NCI-H2196 treated with DMSO at 0.1 percent for 48 hours (cell line): ENCODE data around the gene VPS29.
"Not testable (repeated sequence)": the region's sequence is repeated elsewhere in the genome, so short reads cannot be mapped to it uniquely, and the experiment has no call there.

Experiments
- DNase-seq: peaks from one replicate; lab custom pipeline; 2025; ENCODE audit not compliant: unreplicated experiment; lab: John Stamatoyannopoulos, UW

Gene VPS29

DNA sequence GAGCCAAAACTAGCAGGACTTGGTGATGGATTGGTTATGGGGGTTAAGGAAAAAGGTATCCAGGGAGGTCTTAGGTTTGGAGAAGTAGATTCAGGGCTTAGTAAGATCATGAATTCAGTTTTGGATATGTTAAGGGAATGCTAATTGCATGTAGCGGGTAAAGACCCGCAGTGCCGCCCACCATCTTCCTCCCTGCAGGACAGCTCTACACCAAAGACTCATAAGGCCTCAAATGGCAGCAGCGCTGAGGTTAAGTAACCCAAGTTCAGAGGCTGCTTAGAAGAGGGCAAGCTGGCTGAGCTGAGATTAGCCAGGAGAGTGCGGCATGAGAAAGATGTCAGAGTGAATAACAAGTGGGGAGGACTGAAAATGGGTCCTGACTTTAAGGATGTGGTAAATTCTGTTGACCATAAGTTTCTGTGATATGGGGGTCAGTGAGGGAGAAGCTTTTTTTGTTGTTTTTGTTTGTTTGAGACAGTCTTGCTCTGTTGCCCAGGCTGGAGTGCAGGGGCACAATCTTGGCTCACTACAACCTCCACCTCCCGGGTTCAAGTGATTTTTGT, 26.4 kb upstream of the VPS29 start:
- no peak for DNase-seq

DNA sequence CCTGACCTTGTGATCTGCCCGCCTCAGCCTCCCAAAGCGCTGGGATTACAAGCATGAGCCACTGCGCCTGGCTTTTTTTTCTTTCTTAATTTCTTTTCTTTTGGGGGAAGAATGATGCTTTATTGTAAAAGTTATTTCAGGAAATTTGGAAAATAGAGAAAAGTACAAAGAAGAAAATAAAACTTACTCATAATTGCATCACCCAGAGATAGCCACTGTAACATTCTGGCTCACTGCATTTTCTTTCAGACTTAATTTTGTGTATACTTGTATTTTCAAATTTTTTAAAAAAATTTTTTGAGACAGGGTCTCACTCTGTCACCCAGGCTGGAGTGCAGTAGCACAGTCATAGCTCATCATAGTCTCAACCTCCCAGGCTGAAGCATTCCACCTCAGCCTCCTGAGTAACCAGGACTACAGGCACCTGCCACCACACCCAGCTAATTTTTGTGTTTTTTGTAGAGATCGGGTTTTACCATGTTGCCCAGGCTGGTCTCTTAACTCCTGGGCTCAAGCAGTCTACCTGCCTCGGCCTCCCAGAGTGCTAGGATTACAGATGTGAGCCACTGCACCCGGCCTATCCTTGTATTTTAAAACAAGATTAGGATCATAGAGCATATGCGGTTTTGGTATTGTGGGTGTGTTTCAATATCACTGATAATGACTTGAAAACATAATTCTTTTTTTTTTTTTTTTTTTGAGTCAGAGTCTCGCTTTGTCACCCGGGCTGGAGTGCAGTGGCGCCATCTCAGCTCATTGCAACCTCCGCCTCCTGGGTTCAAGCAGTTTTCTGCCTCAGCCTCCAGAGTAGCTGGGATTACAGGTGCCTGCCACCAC, 19.2 kb upstream of the VPS29 start:
- DNase-seq, result not testable (repeated sequence)

DNA sequence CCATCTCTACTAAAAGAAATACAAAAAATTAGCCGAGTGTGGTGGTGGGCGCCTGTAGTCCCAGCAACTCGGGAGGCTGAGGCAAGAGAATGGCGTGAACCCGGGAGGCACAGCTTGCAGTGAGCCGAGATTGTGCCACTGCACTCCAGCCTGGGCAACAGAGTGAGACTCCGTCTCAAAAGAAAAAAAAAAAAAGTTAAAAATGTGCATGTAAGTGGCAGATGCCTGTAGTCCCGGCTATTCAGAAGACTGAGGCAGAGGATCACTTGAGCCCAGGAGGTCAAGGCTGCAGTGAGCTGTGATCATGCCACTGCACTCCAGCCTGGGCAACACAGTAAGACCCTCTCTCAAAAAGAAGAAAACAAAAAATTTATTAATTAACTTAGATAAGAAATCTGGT, 16.1 kb upstream of the VPS29 start:
- not testable (repeated sequence) for DNase-seq

DNA sequence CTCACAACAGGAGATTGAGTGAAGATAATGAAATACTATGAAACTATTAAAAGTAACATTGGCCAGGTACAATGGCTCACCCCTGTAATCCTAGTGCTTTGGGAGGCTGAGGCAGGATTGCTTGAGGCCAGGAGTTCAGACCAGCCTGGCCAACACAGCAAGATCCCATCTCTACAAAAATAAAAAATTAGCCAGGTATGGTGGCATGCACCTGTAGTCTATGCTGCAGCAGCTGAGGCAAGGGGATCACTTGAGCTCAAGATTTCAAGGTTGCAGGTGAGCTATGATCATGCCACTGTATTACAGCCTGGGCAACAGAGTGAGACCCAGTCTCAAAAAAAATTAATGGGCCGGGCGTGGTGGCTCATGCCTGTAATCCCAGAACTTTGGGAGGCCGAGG, 15.1 kb upstream of the VPS29 start:
- DNase-seq, result no peak

DNA sequence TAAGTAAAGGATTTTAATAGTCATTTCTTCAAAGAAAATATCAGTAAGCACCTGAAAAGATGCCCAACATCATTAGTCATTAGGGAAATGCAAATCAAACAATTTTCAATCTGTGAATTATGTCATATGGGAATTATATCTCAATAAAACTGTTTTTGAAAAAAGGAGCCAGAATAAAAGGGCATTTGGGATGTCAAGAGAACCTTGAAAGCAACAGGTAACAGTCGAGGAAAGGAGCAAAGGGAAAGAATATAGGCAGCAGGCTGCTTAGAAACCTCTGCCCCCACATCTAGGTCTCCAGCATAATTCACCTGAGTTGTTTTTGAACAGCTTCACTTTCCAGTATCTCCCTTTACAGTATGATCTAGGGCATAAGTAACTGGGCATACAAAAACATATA, 12.5 kb upstream of the VPS29 start:
- DNase-seq, result no peak

DNA sequence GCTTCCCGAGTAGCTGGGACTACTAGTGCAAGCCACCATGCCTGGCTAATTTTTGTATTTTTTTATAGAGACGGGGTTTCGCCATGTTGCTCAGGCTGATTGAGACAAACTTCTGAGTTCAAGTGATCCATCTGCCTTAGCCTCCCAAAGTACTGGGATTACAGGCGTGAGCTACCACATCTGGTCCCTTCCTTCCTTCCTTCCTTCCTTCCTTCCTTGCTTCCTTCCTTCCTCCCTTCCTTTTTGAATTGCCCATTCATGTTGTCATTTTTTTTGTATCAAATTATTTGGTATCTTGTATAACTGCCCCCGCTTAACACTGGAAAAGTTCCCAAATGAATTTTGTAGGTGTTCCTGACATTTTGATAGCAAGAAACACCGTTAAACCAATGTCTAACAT, 11.9 kb upstream of the VPS29 start:
- DNase-seq, result no peak

DNA sequence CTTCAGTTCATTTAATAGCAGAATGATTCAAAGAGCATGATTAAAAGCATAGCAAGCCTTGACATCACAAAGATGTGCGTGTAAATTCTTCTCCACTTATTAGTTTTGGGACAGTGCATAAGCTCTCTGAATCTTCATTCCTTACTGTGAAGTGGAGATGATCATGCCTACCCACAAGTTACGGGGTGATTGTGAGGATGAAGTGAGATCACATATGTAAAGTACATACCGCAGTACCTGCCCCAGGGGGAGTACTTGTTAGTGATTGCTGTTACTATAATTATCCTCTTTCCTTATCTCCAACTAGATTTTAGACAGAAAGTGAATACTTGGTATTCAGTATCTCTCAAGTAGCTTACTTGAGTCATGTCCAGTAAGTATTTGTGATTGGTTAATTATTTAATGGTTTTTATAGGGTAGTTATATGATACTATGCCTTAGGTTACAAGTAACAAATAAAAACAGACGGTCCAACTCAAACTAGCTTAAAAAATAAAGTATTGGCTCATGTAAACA, 6.2 kb upstream of the VPS29 start:
- no peak for DNase-seq

DNA sequence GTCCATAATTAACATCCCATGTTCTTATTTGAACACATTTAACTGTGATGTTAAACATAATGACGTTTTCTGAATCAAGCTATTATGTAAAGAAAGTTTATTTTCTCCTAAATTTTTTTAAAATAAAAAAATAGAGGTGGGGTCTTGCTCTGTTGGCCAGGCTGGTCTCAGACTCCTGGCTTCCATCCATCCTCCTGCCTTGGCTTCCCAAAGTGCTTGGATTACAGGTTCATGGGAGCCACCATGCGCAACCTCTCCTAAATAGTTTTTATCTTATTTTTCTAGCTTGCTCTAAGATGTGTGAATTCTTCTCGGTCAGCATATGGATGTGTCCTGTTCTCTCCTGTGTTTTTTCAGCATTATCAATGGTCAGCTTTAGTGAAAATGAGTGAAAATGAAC, 3.4 kb upstream of the VPS29 start:
- DNase-seq, result no peak

DNA sequence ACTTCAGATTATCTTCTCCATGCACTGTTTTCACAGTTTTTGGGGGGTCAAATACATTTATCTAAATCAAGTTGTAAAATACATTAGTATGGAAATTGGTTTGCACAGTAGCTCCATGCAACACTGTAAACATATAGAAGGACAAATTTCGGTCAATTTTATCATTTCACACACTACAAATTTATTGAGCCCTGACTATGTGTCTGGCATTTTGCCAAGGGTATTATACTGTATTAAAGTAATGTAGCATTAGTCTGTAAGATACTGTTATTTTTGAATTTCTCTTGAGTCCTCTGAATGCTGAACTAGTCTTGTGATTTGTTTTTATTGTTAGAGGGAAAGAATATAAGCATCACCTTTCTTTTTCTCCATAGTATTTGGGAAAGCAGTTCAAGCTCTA, 1.5 kb upstream of the VPS29 start:
- no peak for DNase-seq

DNA sequence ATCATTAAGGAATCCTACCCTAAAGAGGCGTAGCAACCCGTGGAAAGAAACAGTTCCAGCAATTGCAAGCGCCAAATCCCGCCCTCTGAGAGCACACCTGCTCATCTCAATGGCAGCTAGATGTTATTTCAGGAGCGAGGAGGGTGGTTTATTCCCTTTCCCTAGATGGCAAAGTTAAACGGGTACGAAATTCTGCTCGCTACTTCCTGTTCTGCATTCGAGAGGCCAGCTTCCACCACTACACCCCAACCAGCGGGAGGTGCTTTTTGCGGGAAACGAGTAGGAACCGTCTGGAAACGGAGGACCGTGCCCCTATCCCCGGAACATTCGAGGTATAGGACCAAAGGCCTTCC, 536 bp downstream of the VPS29 start:
- DNase-seq, result peak; percentile 36

DNA sequence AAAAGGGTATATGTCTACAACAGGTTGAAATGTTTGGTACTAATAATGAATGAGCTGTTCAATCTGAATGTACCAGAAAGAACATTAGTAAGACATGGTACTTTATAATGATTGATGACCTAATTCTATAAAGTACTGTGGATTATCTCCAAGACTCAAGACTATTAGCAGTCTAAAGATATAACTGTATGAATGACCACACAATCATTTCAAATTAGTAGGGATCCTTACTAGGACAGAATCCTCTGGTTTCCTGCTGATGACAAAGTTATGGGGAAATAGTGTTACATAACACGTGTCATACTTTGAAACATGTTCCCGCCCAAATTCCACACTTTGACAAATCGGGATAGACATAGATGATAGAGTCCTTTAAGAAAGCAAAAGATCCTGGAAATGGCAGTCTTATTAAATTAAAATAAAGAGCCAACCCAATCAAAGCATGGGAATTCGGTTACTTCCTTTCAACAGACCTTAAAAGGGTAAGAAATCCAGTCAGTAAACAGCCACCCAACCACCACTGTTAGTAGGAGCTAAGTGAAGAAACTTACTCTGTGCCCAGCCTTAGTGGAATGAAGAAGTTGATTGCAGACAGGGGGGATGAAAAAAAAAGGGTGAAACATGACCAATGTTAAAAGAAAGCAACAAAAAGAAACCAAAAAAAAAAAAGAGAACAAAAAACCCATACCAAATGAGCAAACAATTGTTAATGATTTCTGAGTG, 2.8 kb downstream of the VPS29 start:
- no peak for DNase-seq

DNA sequence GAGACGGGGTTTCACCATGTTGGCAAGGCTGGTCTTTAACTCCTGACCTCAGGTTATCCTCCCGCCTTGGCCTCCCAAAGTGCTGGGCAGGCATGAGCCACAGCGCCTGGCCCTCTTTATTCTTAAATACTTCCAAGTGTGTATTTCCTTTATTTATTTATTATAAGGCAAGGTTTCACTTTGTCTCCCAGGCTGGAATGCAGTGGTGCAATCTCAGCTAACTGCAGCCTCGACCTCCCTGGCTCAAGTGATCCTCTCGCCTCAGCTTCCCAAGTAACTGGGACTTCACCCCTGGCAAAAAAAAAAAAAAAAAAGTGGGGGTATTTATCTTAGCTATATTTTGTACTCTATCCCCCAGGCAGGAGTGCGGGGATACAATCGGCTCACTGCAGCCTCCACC, 26.5 kb downstream of the VPS29 start:
- no peak for DNase-seq

DNA sequence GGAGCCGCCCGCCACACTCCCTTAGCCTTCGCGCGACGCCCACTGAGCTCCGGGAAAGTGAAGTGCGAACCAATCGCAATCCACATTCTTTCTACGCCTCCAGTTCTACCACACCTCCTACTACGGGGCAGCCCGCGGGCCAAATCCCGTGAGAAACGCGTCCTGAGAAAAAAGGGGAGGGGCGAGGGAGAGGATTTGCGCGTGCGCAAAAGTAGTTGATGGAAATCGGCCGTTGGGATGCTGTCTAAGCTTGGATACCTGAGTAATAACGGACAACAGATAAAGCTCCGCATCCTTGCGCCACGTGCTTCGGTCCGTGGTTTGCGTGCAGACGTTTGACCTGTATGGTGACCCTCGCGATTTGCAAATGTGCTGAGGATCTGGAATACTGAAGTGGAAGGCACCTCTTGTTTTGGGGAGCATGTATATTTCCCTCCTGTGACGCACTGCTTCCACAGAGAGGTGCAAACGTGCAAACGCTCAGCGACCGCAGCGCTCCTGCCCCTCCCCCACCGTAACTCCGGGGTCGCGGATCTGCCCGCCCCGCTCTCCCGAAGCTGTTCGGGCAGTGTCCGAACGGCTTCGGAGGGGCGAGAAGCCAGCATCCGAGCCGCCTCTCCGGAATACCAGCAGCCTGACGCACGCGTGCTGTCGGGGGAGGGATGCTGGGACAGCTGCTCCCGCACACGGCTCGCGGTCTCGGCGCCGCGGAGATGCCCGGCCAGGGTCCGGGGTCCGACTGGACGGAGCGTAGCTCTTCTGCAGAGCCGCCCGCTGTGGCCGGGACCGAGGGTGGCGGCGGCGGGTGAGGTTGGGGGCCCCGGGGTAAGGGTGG, 33.5 kb downstream of the VPS29 start, which contains the start of the genes FAM216A and GPN3:
TSS of gene FAM216A (plus strand) at position 632 of the 835 bp plus-strand sequence. CDS start at position 663, 31 bp downstream.
TSS of gene GPN3 (minus strand) at position 44 of the 835 bp plus-strand sequence. CDS start 54 bp downstream, outside the sequence.
- peak; percentile 97 for DNase-seq

DNA sequence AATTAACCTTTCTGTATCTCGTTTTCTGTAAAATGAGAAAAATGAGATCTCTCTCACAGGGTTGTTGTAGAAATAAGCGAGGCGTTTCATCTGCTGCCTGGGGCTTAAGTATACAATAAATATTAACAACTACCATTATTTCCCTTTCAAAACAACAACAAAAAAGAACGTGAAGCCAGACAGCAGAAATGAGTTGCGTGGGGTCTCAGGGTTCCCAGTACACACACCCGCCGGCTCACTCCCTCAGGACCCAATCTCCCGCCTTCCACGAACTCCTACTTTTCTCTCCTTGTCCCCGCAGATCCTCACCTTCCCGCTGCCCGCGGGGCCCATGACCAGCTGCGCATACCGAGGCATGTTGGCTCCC, 34.1 kb downstream of the VPS29 start:
- DNase-seq, result no peak

DNA sequence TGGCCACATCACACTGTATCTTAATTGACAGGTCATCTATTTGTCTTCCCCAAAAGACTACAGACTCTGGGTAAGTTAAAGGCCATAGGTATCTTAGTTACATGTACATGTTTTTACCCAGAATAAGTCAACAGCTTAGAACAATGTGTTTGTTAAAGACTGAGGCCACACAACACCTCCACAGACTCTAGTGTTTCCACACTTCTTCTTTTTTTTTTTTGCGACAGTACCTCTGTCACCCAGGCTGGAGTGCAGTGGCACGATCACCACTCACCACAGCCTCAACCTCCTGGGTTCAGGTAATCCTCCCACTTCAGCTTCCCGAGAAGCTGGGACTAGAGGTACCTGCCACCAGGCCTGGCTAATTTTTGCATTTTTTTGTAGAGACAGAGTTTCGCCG, 35.1 kb downstream of the VPS29 start:
- no peak for DNase-seq

DNA sequence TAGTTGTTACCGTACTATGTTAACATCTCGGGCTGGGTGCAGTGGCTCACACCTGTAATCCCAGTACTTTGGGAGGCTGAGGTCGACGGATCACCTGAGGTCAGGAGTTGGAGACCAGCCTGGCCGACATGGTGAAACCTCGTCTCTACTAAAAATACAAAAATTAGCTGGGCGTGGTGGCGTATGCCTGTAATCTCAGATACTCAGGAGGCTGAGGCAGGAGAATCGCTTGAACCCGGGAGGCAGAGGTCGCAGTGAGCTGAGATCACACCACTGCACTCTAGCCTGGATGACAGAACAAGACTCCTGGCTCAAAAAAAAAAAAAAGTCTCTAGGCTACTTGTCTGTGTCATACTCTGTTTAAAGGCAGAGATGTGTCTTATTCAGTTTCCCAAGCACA, 36.1 kb downstream of the VPS29 start:
- DNase-seq, result not testable (repeated sequence)

DNA sequence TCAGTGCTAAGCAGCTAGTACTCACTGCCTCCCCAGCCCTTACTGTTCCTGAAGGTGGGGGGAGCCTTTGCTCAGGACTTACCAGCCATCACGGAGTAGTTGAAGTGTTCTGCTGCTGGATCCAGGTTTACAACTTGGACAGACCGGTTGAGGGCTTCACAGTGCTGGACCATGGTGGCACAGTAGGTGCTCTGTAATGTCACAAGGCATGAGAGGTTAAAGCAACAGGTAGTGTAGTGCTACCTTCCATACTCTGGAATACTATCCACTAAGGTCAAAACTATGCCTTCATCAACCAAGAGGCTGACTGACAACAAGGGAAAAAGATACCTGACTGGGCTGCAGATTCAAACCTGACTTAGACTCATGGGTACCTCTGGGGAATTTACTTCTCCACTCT, 36.9 kb downstream of the VPS29 start:
- DNase-seq, result no peak

DNA sequence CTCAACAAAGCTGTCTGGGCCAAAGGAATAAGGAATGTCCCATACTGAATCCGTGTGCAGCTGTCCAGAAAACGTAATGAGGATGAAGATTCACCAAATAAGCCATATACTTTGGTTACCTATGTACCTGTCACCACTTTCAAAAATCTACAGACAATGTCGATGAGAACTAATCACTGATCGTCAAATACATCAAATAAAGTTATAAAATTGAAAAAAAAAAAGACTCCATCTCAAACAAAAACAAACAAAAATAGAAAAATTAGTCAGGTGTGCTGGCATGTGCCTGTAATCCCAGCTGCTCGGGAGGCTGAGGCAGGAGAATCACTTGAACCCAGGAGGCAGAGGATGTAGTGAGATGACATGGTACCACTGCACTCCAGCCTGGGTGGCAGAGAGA, 40.7 kb downstream of the VPS29 start:
- not testable (repeated sequence) for DNase-seq

DNA sequence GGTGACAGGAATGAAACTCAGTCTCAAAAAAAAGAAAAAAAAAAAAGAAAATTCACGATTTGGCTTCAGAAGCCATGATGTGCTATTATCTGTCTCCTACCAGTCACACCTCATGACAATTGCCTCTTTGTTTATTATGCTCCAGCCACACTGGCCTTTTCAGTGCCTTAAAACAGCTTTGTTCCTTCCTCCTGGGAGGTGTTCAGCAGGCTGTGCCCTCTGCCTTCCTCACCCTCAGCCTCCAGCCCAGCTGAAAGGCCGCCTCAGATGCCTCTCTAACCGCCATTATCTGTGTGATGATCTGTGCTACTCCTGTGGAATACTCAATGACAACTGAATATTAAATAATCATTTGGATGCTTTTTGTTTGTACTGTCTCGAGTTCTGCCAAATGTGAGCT, 43.2 kb downstream of the VPS29 start:
- DNase-seq, result no peak

DNA sequence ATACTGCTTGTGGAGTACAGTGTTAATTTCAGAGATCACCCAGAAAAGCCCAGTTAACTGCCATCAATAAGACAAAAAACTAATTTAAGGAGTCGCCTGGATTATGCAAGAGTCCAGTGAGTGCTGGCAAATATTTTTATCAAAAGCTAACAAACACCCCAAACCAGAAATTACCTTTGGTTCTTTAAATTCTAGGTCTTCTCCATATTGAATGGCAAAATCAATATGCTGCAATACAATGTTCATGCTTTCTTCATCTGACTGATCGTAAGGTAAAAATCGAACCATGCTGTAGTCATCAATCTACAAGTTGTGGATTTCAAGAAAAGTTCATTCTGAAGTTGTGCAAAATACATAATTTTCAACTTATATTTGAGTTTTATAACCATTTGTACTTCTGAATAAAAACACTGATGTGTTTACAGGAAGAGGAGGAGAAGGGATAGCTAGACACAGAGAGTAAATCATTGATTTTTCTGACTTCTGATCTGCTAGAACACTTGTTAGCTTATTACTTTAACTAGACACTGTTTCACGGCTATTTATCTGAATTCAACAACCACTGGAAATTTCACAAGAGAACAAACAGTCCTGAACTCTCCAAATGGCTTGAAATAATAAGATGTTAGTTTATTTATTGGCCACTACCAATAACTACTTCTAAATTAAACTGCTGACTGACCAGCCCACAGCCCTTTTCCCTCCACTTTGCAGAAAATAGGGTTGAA, 48.2 kb downstream of the VPS29 start:
- no peak for DNase-seq
